CD4-positive, alpha-beta T cell treated with Interleukin-17A for 1 hour (primary cell): ENCODE measurements around the gene INO80E.

ENCODE experiments used
- DNase-seq: peaks from one replicate; pipeline ENCODE4 v3.0.0-alpha.2; 2020

The INO80E gene

DNA sequence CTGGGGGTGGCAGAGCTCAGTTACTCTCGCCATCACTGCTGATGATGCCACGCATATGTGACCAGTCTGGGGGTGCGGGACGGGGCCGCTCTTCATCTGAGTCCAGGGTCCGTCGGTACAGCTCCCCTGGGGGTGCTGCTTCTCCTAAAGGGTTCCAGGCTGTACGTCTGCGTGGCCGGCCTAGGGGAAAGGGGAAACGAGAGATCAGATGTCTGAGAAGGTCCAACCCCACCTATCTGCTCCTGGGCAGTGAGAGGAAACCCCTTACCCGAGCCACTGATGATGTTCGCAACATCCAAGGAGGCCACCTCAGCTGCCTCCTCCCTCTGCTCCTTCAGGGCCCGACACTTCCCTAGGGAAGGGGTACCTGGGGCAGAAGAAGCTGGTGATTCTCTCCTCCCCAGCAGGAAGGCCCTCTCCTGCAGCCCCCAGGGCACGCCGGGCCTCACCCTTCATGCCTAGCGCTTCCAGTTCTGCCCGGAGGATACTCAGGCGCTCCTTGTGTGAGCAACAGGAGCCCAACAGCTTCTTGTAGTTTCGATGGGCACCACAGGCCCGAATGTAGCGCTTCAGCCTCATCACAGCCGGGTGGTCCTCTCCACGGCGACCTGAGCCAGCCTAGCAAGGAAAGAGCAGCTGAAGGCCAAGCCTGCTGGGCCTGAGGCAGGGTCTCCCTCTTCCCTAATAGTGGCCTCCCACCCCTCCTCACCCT lies 2.7 kb upstream of the INO80E start:
- no peak for DNase-seq

DNA sequence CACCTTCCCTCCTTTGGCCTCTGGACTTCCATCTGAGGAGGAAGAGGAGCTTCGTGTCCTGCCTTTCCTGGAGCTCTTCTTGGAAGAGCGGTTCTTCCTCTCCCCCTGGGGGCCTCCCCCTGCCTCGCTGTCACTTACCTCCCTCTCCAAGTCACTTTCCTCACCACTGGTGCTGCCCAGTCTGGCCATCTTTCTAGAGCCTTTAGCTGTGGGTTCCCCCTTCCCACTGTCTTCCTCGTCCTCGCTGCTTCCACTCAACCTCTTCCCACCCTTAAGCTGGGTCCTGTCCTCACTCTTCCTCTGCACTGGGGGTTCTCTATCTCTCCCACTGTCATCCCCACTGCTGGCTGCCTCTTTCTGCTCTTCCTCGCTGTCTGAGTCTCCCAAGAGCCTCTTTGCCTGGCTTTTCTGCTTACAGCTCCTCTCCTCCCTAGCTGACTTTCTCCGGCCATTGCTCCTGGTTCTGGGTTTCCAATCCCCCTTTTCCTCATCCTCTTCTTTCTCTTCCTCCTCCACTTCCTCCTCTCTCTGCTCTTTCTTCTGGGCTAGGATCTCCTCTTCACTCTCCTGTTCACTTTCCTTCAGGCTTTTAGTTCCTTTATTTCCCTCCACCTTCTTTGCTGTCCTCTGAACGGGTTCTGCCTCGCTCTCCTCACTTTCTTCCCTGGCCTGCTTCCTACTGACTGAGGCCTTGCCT lies 2.0 kb upstream of the INO80E start:
- no peak for DNase-seq

DNA sequence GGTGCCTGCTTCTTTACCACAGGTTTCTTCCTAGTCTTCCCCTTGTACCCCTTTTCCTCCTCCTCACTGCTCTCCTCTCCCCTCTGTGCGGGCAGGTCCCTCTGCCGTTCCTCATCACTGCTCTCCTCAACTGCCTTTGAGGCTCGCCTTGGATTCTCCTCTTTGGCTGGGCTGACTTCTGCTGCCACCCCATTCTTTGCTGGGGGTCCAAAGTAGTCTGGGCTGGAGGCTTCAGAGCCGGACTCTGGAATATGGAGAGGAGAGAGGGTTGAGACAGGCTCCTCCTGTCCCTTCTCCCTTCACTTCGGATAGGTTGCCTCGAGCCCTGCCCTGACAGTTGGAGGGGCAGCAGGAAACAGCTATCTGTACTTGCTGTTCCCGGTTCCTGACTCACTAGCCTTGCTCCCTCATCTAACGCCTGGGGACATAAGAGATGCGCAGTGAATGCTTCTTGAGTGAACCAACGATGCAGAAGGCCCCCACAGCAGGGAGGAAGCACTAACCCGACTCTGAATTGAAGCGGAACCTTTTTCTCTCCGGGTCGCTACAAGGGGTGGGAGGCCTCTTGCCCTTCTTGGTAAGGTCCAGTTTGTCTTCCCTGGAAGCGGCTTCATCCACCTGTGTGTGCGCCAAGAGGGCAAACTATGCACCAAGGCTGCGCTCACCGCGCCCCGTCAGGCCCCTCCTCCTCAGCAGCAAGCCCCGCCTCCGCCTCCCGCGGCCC lies 1.3 kb upstream of the INO80E start:
- no peak for DNase-seq

DNA sequence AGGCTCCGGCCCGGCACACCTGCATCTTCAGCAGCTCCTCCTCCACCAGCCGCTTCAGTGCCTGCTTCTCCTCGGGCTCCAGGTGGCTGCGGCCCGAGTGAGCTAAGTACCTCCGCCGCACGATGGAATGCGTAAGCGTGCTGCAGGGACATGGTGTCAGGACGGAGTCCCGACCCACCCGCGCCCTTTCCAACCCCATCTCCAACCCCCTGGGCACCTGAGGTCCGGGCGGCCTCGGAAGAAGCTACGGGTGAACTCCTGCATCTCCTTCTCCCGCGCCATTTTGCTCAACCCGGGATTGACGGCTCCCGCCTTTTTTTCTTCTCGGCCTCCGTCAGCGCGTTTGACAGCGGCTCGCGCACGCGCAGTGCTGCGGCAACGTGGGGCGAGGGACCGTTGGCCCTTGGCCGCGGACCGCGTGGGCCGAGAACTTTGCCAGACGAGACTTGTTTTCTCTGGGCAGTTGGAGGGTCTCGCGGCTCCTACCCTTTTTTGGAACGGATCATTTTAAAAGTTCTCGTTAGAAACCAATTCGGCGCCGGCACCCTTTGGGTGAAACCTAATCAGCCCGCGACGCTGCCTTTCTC lies 624 bp upstream of the INO80E start, which contains the start of gene HIRIP3:
HIRIP3 (minus strand) TSS at position 294 of the 587 bp plus-strand sequence; CDS start at position 282, 12 bp downstream.
- DNase-seq: peak; percentile 89

DNA sequence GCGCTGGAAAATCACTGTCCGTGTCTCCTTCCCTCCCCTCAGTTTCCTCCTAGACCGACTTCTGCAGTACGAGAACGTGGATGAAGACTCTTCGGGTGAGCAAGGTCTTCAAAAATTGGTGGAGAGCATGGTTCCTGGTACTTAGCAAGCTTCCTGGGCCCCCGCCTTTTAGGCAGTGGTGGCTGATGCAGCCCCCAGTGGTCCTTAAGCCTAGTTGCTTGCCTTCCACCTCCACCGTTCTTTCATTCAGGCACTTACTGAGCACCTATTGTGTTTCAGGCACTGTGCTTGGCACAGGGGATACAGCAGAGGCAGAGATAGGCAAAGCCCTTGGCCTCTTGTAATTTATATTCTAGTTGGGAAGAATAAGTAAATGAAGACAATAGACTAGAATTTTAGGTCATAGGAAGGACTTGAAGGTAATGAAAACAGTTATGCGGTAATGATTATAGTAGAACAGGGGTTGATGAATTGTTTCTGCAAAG lies 767 bp downstream of the INO80E start:
- no peak for DNase-seq

DNA sequence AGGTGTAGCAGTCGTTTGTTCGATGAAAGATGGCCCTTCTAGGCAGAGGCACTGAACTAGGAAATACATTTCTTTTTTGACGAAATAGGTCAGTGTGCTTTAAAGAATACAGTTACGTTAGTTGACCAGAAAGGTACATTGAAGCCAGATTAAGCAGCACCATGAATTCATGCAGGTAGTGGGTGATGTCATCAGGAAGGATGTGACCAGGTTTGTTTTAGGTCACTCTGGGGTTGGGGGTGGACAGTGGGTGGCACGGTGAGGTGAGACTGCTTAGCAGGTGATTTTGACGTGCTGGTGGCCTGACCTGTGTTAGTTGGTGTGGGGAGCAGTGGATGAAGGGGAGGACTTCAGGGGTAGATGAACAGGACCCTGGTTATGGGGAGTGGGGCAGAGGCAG lies 3.6 kb downstream of the INO80E start:
- DNase-seq: no peak

DNA sequence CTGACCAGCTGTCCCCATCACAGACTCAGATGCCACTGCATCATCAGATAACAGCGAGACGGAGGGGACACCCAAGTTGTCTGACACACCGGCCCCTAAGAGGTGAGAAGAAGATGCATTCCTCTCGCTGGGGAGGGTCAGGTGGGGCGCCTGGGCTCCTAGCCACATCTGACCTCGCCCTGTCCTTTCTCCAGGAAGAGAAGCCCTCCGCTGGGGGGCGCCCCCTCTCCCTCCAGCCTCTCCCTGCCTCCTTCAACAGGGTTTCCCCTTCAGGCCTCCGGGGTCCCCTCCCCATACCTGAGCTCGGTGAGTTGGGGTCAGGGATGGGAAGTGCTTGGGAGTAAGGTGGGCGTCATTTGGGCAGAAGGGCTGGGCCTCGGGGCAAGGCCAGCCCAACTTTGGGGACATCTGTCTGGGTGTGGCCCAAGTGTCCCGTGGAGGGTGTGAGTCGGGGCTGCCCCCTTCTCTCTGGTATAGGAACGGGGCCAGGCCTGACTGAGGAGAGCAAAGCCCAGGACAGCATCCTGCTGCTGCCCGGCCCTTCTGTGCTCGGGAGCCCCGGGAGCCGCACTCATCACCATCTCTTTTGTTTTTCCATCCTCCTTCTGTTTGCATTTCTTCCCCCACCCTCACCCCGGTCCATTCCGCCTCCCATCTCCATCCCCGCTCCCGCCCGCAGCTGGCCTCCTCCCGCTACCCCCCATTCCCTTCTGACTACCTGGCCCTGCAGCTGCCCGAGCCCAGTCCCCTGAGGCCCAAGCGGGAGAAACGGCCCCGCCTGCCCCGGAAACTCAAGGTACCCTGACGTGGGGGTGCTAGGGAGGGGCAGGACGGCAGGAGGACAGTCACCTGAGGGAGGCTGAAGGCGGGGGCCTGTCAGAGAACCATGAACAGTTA lies 4.9 kb downstream of the INO80E start:
- DNase-seq: no peak

DNA sequence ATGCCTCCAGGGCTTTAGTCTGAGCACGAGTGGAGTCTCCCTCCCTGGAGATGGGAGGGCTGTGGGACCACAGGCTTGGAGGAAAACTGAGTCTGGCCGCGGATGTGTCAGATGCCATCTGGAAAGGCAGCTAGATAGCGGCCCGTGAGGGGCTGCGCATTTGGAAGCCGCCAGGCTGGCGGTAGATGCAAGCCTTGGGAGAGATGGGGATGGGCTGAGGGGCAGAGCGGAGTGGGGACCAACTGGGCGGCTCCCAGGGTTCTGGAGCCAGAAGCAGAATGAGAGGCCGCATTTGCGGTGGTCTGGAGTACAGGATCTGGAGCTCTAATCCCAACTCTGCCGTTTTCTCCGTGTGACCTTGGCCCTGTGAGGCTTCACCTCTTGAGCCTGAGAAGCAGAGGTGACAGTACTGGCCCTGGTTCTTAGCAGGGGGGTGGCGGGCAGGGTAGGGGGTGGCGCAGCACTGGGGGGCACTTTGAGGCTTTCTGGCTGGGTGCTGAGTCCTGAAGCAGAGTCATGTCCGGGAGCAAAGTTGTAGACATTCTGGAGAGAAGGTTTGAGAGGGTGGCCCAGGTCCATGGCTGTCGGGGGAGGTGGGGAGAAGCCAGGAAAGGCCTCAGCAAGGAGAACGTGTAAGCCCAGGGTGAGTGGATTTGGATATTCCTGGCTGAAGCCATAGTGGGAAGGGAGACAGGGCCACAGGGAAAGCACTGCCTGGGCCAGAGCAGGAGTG lies 6.7 kb downstream of the INO80E start:
- DNase-seq: no peak

DNA sequence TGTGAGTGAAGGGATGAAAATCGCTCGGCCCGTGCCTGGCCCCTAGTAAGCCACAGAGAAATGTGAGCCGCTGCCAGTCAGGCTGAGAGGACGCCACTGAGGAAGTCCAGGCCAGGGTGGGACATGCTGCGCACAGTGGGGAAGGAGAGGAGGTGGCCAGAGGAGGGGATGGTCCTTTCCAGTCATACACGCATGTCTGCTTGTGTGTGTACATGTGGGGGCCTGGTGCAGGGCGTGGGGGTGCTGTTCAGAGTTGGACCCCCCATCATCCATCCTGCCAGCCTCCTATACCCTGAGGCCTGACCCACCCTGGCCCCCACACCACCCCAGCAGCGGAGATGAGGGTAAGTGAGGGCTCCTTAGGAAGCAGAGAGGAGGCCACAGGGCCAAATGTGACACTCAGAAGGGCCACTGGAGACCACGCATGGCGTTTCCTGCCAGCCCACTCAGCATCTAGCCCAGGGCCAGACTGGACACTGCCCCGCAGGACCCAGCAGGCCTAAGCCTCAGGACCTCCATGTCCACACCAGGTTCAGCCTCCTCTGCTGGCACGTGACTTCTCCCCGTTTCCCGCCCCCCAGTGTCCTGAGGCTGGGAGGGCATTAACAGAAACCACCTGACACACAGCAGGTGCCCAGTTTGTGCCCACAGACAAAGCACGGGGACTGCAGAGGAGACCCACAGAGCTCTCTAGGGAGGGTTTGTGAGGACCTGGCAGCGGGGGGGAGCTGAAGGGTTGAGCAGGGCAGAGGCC lies 7.8 kb downstream of the INO80E start:
- no peak for DNase-seq

DNA sequence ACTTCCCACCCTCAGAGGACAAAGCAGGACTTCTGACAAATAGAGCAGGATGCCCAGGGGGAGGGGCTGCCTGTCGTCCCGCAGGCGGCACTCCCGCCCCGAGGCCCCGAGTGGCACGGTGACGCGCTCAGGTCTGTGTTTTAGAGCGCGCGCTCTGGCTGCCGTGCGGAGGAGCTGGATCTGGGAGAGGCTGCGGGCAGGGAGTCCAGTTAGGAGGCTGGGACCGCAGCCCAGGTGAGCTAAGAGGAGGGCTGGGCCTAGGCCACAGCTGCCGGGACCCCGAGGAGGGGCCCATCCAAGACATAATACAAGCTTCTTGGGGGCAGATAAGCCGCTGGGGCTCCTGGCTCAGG lies 8.4 kb downstream of the INO80E start:
- no peak for DNase-seq

DNA sequence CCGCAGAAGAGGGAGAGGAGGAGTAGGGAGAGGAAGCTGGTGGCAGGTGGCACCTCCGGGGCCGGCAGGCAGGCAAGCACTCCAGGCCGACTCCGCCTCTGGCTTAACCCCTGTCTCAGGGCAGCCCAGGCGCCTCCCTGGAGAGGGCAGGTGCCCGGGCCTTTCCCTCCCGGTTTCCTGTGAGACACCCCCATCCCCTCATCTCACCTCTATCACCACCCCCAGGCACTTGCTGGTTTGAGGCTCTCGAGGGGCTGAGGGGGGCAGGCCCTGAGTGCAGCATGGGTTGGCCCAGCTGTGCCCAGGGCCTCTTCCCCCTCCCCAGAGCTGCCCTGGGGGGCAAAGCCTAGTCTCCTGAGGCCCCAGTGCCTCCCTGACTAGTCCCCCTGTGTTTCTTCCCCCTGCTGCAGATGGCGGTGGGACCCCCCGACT lies 8.8 kb downstream of the INO80E start:
- no peak for DNase-seq

DNA sequence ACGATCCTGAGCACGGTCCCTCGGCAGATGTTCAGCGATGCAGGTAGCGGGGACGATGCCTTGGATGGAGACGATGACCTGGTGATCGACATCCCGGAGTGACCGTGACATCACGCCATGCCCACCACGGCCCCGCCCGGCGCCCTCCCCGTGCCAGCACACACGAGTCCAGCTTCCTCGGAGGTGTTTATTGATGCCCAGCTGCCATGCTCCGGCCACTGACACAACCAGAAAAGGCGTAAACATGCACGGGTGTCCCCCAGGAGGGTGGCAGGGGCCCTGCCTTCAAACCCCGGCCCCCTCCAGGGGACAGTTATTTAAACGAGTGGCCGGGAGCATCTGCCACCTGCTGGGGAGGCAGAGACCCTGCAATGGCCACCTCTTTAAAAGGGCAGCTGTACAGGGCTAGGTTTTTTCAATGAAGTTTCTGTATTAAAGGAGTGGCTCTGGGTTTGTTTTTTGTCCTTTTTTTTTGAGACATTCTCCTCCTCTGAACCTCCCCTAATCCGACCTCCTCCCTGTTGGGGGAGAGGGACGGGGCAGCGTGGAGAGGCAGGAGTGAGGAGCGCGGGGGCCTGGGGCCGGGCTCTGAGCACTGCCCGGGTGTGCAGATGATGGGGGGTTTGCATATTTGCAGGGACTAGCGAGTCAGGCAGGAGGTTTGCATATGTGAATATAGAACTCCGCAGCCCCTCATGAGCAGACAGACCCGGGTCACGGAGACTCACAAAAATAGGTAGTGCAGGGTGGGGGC lies 9.5 kb downstream of the INO80E start:
- DNase-seq: peak; percentile 59

DNA sequence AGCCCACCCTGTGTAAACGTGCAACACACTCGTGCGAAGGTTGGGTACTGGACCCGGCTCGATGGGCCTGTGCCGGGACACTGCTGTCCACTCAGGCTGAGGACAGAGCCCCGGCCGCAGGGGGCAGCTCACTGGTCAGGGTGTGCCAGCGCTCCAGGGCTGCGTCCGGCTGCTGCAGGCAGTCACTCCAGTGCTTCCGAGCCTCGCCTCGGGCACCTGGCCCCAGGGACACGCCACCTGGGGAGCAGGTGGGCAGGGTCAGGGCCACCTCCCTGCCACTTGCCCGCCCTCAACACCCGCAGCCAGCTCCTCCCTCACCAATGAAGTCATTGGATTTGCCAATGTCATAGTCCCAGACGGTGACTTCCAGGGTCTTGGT lies 10.0 kb downstream of the INO80E start:
- DNase-seq: no peak

DNA sequence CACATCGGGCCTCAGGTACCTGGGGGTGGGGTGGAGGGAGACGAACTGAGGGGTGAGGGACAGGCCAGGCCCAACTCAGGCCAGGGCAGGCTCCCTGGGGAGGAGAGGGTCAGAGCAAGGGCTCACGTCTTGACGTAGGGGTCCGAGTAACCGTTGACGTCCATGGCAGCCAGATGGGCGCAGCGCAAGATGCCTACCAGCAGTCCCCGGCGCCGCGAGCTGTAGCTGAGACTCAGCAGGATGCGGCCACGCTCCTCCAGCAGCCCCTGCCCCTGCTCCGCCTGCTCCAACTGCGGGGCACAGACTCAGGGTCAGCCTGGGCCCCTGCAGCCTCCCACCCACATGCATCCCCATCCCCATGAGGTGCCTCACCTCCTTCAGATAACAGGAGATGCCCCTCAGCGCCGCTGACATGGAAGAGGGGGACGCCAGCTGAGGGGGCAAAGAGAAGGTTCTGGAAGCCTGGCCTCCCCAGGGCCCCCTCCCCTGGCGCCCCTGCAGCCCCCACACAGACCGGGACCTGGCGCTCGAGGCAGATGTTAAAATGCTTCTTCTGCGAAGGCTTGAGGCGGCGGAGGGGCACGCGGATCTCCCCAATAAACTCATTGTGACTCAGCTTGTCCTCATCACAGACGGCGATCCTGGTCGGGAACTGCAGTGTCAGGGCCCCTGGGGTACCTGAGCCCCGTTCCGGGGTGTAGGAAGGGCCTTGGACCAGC lies 10.8 kb downstream of the INO80E start:
- no peak for DNase-seq

DNA sequence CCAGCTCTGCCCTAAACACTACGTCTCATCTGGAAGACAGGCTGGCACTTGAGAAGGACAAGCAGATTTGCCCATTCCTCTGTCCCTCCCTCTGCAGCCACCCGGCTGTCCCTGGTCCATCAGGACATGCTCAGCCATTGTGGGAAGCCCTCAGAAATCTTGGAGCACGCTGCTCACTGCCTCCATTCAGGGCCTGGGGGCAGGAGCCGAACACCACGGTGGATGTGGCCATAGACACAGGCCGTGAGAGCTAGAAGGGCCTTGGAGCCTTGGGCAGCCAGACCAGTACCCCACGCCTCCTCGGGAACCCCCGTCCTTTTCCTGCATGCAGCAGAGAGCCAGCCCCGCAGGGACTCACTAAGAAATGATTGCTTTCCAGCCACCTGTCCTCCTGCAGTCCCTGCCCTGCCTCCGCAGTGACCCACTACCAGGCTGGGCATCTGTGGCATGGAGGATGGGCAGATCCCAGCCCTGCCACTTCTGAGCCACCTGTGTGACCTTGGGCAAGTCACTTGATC lies 11.4 kb downstream of the INO80E start:
- DNase-seq: no peak

DNA sequence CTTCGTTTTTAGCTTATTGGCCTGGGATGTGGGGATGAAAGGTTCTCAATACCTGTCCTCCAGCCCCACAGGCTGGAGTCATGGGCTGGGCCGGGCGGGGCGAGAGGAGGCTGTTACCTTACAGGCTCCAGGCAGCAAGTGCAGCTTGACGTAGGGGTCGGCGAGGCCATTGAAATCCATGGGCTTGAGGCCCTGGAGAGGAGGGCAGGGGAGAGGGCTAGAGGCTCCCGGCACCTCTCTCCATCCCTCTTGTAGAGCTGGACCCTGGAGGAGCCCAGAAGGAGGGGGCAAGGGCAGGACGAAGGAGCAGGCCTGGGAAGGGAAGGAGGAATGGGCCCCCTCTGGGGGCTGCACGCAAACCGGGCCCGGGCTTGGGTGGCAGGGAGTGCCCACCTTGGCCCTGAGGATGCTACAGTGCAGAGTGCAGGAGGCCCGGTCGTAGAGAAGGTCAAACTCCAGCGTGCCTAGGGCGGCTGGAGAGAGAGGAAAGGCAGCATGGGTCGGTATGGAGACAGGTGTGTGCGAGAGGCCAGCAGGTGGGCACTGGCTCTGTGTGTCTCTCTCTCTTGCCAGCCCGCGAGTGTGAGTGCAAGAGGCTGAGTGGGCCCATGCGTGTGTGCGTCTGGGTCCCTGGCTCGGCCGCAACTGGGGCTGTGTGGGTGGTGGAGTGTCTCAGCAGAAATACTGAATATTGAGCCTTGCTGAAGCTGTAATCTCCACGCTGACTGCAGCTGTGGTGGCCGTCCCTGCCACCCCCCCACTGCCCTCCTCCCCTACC lies 13.2 kb downstream of the INO80E start:
- DNase-seq: no peak

DNA sequence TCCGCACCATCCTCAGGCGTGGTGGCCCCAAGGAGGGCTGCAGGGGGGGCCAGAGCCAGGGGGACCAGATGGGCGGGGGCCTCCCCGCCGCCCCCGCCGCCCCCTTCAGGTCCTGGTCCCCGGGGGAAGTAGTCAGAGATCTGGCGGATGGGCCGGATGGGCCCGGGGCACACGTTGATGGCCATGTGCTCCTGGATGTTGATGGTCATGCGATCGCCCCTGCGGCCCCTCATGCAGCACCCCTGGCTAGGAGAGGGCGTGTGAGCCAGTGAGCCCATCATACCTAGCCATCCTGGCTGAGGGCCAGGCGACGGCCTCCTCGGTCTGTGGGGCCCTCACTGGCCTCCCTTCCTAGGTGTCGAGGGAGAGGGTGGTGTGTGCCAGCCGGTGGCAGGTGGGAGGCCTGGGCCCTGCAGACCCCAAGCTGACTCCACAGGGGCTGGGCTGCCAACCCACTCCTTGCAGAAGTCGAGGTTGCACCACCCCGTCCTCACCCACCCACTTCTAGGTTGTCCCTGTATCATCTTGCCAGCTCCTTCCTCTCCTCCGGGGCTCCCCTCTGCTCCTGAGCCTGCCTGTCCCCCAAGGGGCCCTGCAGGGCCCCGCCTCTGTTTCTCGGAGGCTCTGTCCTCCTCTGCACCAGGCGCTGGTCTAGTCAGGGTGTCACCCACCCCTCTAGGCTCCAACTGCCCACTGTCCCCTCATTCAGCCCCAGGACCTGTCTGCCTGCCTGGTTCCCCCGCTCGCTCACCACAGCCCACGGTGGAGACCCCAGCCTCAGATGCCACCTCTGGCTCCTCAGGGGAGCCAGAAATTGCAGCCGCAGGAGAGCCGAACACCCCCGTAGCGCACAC lies 14.2 kb downstream of the INO80E start:
- DNase-seq: no peak
